Adrenal gland (tissue), 5 donors: ENCODE results near the gene MYH6.

ENCODE experiments used
- POLR2A ChIP-seq, 2 donors: fragments of 450-650 bp; IDR thresholded peaks; one replicate each; pipeline ENCODE4 v1.6.1; 2017; ENCODE audit warnings: antibody characterized with exemption in 2 of 2, mild to moderate bottlenecking in 2 of 2, moderate library complexity in 1 of 2
- TF ChIP-seq, protein P1 (sequence below), 6 experiments: fragments of 450-650 bp in 4 of 6; fragments of 200-600 bp in 2 of 6; sonication (generic) in 1 of 6; IDR thresholded peaks; 1 replicate in 5 of 6; 2 replicates in 1 of 6; pipeline versions ENCODE4 v1.5.1 to v1.8.0; 2016 to 2021; ENCODE audit warnings: antibody characterized with exemption in 6 of 6, mild to moderate bottlenecking in 2 of 6, moderate library complexity in 1 of 6
- donor health status: DM: no; HTN: no; CAD: no.

DNA sequence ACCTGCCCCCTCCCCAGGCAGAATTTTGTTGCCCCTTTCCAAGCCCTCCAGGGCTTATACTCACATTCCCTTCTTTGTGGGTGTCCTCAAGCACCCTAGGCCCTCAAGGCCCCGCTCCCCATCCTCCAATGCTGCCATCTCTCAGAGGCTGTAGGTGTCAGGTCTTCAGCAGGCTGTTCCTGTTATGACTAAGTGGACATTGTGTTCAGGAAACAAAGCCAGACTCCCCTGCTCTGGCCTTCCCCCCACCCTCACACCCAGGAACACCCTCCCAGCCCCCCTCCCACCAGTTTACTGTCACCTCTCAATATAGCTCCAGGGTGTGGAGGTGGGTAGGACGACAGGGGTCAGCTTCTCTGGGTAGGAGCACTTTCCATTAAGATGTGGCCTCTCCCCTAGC, 1.4 kb upstream of the MYH6 start:
- no peak for TF ChIP-seq POLR2A (IDR thresholded peaks at IDR 0.05)
- TF ChIP-seq, protein P1, sequence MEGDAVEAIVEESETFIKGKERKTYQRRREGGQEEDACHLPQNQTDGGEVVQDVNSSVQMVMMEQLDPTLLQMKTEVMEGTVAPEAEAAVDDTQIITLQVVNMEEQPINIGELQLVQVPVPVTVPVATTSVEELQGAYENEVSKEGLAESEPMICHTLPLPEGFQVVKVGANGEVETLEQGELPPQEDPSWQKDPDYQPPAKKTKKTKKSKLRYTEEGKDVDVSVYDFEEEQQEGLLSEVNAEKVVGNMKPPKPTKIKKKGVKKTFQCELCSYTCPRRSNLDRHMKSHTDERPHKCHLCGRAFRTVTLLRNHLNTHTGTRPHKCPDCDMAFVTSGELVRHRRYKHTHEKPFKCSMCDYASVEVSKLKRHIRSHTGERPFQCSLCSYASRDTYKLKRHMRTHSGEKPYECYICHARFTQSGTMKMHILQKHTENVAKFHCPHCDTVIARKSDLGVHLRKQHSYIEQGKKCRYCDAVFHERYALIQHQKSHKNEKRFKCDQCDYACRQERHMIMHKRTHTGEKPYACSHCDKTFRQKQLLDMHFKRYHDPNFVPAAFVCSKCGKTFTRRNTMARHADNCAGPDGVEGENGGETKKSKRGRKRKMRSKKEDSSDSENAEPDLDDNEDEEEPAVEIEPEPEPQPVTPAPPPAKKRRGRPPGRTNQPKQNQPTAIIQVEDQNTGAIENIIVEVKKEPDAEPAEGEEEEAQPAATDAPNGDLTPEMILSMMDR (IDR thresholded peaks at IDR 0.05), result no peak
